Measurements from ENCODE around the gene RPL18A.

The RPL18A gene

DNA sequence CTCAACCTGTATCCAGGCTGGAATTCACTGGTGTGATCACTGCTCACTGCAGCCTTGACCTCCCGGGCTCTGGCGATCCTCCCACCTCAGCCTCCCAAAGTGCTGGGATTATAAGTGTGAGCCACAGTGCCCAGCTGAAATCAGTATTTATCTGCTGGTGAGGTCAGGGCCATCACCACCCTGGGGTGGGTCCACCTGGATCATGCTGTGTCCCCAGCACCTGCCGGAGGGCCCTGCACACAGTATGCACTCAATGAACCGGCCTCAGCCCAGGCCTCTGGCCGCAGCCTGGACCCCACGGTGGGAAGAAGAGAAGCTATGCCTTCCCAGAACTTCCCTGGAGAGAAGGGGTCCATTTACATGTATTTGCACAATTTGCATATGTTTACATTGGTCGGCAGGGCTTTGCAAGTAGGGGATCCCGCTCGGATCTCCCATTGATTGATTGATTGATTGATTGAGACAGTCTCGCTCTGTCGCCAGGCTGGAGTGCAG is 9.5 kb downstream of the RPL18A start:
- no peak for DNase-seq (ENCODE audit: extremely low read depth, low read depth)
- TF ChIP-seq CTCF (IDR thresholded peaks at IDR 0.05; ENCODE audit: low read depth, low read length, missing control alignments): no peak
- H3K4me3 ChIP-seq (replicated peaks; ENCODE audit: low read depth, low read length): no peak overlapping the region

- TF ChIP-seq CTCF (IDR thresholded peaks at IDR 0.05; ENCODE audit: low read depth, low read length, missing control alignments): no peak
- H3K4me3 ChIP-seq (replicated peaks; ENCODE audit: low read depth, low read length): no peak overlapping the region
- DNase-seq (ENCODE audit: extremely low read depth, low read depth): no peak
Measured at GRCh38 chr19:17871032-17871877, 11.5 kb downstream of the RPL18A start.

- TF ChIP-seq CTCF (IDR thresholded peaks at IDR 0.05; ENCODE audit: low read depth, low read length, missing control alignments): no peak
- DNase-seq (ENCODE audit: extremely low read depth, low read depth): no peak
- no peak within 1 kb of the TSS for H3K4me3 ChIP-seq (replicated peaks; ENCODE audit: low read depth, low read length)
Measured at GRCh38 chr19:17871878-17872250, 12.2 kb downstream of the RPL18A start, which contains the start of gene SLC5A5. SLC5A5 (plus strand) TSS chr19:17871945; CDS start chr19:17872320, 375 bp downstream.

DNA sequence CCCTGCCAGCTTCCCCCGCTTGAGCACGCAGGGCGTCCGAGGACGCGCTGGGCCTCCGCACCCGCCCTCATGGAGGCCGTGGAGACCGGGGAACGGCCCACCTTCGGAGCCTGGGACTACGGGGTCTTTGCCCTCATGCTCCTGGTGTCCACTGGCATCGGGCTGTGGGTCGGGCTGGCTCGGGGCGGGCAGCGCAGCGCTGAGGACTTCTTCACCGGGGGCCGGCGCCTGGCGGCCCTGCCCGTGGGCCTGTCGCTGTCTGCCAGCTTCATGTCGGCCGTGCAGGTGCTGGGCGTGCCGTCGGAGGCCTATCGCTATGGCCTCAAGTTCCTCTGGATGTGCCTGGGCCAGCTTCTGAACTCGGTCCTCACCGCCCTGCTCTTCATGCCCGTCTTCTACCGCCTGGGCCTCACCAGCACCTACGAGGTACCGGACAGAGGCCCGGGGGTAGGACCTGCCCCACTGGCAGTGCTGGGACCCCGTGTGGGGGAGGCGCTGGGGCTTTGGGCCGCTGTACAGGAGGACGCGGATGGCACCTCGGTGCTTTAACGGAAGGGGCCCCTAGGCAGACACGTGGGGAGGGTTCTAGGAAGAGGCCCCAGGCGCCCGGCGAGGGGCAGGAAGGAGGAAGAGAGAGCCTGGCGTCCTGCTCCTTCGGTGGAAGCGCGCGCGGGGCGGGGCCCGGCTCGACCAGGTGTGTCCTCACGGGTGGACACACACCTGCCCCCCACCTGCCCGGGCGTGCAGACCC is 12.7 kb downstream of the RPL18A start:
- no peak for DNase-seq (ENCODE audit: extremely low read depth, low read depth)
- no peak overlapping the region for H3K4me3 ChIP-seq (replicated peaks; ENCODE audit: low read depth, low read length)
- TF ChIP-seq CTCF (IDR thresholded peaks at IDR 0.05; ENCODE audit: low read depth, low read length, missing control alignments): no peak

DNA sequence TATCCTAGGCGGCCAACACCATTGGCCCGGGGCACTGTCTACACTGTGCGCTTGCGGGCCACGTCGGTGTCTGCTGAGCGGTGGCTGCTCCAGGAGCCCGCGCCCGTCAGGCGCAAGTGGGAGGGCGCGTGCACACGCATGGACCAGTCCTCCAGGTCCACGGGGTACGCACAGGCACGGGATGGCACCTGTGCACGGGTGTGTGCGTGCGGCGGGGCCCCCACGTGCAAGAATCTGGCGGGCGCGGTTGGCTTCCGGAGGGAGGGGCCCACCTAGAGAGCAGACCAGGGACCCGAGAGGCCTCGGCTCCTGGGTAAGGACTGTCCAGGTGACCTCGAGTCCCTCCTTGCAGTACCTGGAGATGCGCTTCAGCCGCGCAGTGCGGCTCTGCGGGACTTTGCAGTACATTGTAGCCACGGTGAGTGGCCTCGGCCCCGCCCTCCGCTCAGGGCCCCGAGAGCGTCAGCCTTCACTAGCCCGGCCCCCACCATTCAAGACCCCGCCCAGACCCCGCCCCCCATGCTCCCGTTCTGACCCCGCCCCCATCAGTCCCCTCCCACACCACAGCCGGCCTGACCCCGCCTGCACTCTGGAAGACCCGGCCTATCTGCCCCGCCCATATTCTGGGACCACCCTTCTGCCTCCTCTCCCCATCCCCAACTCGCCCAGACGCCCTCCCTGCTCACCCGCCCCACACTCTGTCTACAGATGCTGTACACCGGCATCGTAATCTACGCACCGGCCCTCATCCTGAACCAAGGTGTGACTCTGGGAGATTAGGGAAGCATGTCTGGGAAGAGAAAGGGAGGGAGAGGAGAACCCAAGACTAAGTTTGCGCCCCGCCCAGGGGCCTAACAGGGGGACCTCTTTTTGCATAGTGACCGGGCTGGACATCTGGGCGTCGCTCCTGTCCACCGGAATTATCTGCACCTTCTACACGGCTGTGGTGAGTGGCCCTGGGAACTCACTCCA is 14.4 kb downstream of the RPL18A start:
- DNase-seq (ENCODE audit: extremely low read depth, low read depth): no peak
- 0 out of 2 replicates have a peak overlapping the region, but pooled peaks have one; percentile 7 for H3K4me3 ChIP-seq (replicated peaks; ENCODE audit: low read depth, low read length)

More for the DNA sequence above, 14.4 kb downstream of the RPL18A start:
- no peak for TF ChIP-seq CTCF (IDR thresholded peaks at IDR 0.05; ENCODE audit: low read depth, low read length, missing control alignments)

Measured in HFF-Myc (cell line).